Panc1 (cell line): ENCODE measurements around the gene ANAPC15. TPM values are rescaled to one million over a fixed set of nuclear protein-coding genes. Genes with fewer than 3 reads are reported as not detected.
A peak's percentile ranks its signal among the peaks of the same experiment; 100 is the strongest.

Source experiments
- ATAC-seq: fragments of 200-7000 bp; cut with Tn5 transposase; 2 replicates; pipeline ENCODE4 v1.9.1; 2020; ENCODE audit warnings: mild to moderate bottlenecking, moderate library complexity
- BruUV-seq: library from RNA; stranded (reverse); fragments of 400-500 nt; replicated peaks from 2 replicates; lab custom pipeline; 2021; lab: Mats Ljungman, UMichigan
- CTCF ChIA-PET: fragments of 300-600 bp; sonication (Branson Sonifier 250); formaldehyde crosslinking; loops from one replicate; lab custom pipeline; 2022; ENCODE audit warnings: antibody characterized with exemption; lab: Charles Lee
- POLR2A ChIA-PET: fragments of 300-600 bp; sonication (Branson Sonifier 250); formaldehyde crosslinking; loops from one replicate; lab custom pipeline; 2022; ENCODE audit warnings: antibody characterized with exemption; lab: Charles Lee
- DNase-seq: peaks from one replicate; pipeline ENCODE4 v3.0.0-alpha.2; 2010; ENCODE audit warnings: low read depth, low spot score
- H3K27ac ChIP-seq: 2 replicates; pipeline ENCODE4 v1.5.1; 2011; ENCODE audit warnings: mild to moderate bottlenecking, low read length, inconsistent platforms
- H3K27me3 ChIP-seq: fragments of 200-500 bp; sonication (Bioruptor generic); 2 replicates; pipeline ENCODE4 v1.6.0; 2014; ENCODE audit warnings: low read length, inconsistent platforms; ENCODE audit not compliant: control insufficient read depth, insufficient read depth
- H3K36me3 ChIP-seq: fragments of 200-500 bp; sonication (Bioruptor generic); 2 replicates; pipeline ENCODE4 v1.5.1; 2014; ENCODE audit warnings: inconsistent platforms, mild to moderate bottlenecking, low read length, moderate library complexity; ENCODE audit not compliant: control insufficient read depth, insufficient read depth
- H3K4me1 ChIP-seq: 2 replicates; pipeline ENCODE4 v1.5.1; 2011; ENCODE audit warnings: inconsistent platforms, mild to moderate bottlenecking, low read length, moderate library complexity; ENCODE audit not compliant: control insufficient read depth, insufficient read depth
- H3K4me3 ChIP-seq, 2 experiments: 2 replicates each; pipeline ENCODE4 v1.5.1; 2011 to 2012; ENCODE audit warnings: low read depth in 2 of 2, low read length in 2 of 2, mild to moderate bottlenecking in 2 of 2, inconsistent platforms in 1 of 2, moderate library complexity in 1 of 2
- H3K9me3 ChIP-seq: fragments of 200-500 bp; sonication (Bioruptor generic); 2 replicates; pipeline ENCODE4 v1.5.1; 2014; ENCODE audit warnings: low read depth, mild to moderate bottlenecking, inconsistent platforms, low read length, moderate library complexity; ENCODE audit not compliant: control insufficient read depth, insufficient read depth
- POLR2AphosphoS5 ChIP-seq: IDR thresholded peaks from 2 replicates; pipeline ENCODE4 v1.6.1; 2012; ENCODE audit warnings: mild to moderate bottlenecking, low read depth, low read length, moderate library complexity
- SIN3A ChIP-seq: IDR thresholded peaks from 2 replicates; pipeline ENCODE4 v1.6.1; 2012; ENCODE audit warnings: low read depth, mild to moderate bottlenecking, low read length, moderate library complexity, borderline replicate concordance; ENCODE audit not compliant: insufficient read depth
- TCF7L2 ChIP-seq: IDR thresholded peaks from 2 replicates; pipeline ENCODE4 v1.6.1; 2011; ENCODE audit warnings: mild to moderate bottlenecking, low read depth, low read length, inconsistent platforms
- in situ Hi-C: cut with HindIII; loops from 2 replicates; pipeline ENCODE4 v1.10.0; 2016; ENCODE audit warnings: low sequenced_read_pairs, low pct_unique_long_range_greater_than_20kb
- intact Hi-C: fragments of 100-400 bp; cut with micrococcal nuclease; formaldehyde crosslinking; loops from one replicate; pipeline ENCODE4 v1.10.0; 2022; ENCODE audit not compliant: unreplicated experiment
- total RNA-seq: library from RNA; stranded (reverse); gene quantifications from one replicate; pipeline ENCODE4 v1.2.1, GENCODE V29; 2021; ENCODE audit not compliant: unreplicated experiment
- TF ChIP-seq, protein P1 (sequence below): fragments of 450-650 bp; IDR thresholded peaks from 2 replicates; pipeline ENCODE4 v1.5.1; 2017; ENCODE audit warnings: mild to moderate bottlenecking
- TF ChIP-seq, protein P2 (sequence below), 2 experiments: IDR thresholded peaks; 2 replicates each; pipeline ENCODE4 v1.6.1; 2011 to 2012; ENCODE audit warnings: low read depth in 2 of 2, control low read depth in 1 of 2, low read length in 1 of 2, mild to moderate bottlenecking in 1 of 2, moderate library complexity in 1 of 2; ENCODE audit not compliant: insufficient read depth in 1 of 2

ANAPC15 gene
- total RNA-seq, 1 experiment from 2014 or later = 78.2 TPM

DNA sequence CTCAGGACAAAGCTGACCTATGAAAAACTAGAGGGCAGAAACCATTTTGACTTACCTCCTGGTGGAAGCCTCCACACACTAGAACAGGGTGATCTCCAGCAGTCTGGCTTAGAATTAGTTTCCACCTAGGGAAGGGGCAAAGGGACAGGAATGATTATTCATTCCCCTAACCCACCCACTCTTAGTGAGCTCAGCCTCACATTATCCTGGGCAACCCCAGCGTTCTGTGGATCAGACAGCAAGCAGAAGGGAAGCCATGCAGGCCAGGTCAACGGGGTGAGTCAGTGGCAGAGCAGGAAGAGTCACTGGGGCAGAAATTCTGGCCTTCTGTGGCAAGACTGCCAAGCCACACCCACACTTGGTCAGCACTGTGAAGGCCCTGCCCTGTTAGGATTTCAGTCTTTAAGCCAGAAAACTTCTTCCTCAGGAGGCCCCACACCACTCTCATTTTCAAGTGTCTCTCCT lies 42.7 kb downstream of the ANAPC15 start:
- in situ Hi-C loops = no loop called here
- intact Hi-C loops = no loop called here
- no peaks in the 10 kb centered on the region for H3K9me3 ChIP-seq
- DNase-seq (peak; percentile 79), ATAC-seq (peak; percentile 86)
- CTCF ChIA-PET = interaction anchor here (0.6 kb wide), 1 partner anchor 48 kb away, joined by 5 read pairs; no protein-coding TSS in a partner anchor
- peaks cover 20% of the 10 kb centered on the region for H3K4me1 ChIP-seq
- no peak overlapping the region for H3K4me3 ChIP-seq
- POLR2A ChIA-PET = no interaction called here
- peak overlapping the region; percentile 15; the same call in 1 of the 2 replicates for H3K27ac ChIP-seq
- peaks cover 1% of the 10 kb centered on the region; the same call in 1 of the 2 replicates for H3K36me3 ChIP-seq
- no peaks in the 10 kb centered on the region for H3K27me3 ChIP-seq
- BruUV-seq = no TSS peak
- TF ChIP-seq POLR2AphosphoS5 (no peak), SIN3A (no peak), TCF7L2 (no peak)
- TF ChIP-seq, protein P1, sequence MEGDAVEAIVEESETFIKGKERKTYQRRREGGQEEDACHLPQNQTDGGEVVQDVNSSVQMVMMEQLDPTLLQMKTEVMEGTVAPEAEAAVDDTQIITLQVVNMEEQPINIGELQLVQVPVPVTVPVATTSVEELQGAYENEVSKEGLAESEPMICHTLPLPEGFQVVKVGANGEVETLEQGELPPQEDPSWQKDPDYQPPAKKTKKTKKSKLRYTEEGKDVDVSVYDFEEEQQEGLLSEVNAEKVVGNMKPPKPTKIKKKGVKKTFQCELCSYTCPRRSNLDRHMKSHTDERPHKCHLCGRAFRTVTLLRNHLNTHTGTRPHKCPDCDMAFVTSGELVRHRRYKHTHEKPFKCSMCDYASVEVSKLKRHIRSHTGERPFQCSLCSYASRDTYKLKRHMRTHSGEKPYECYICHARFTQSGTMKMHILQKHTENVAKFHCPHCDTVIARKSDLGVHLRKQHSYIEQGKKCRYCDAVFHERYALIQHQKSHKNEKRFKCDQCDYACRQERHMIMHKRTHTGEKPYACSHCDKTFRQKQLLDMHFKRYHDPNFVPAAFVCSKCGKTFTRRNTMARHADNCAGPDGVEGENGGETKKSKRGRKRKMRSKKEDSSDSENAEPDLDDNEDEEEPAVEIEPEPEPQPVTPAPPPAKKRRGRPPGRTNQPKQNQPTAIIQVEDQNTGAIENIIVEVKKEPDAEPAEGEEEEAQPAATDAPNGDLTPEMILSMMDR = no peak
- TF ChIP-seq, protein P2, sequence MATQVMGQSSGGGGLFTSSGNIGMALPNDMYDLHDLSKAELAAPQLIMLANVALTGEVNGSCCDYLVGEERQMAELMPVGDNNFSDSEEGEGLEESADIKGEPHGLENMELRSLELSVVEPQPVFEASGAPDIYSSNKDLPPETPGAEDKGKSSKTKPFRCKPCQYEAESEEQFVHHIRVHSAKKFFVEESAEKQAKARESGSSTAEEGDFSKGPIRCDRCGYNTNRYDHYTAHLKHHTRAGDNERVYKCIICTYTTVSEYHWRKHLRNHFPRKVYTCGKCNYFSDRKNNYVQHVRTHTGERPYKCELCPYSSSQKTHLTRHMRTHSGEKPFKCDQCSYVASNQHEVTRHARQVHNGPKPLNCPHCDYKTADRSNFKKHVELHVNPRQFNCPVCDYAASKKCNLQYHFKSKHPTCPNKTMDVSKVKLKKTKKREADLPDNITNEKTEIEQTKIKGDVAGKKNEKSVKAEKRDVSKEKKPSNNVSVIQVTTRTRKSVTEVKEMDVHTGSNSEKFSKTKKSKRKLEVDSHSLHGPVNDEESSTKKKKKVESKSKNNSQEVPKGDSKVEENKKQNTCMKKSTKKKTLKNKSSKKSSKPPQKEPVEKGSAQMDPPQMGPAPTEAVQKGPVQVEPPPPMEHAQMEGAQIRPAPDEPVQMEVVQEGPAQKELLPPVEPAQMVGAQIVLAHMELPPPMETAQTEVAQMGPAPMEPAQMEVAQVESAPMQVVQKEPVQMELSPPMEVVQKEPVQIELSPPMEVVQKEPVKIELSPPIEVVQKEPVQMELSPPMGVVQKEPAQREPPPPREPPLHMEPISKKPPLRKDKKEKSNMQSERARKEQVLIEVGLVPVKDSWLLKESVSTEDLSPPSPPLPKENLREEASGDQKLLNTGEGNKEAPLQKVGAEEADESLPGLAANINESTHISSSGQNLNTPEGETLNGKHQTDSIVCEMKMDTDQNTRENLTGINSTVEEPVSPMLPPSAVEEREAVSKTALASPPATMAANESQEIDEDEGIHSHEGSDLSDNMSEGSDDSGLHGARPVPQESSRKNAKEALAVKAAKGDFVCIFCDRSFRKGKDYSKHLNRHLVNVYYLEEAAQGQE (IDR thresholded peaks at IDR 0.05; ENCODE audit: insufficient read depth in 1 of 2, low read depth in 2 of 2, low read length in 1 of 2) = no peak

DNA sequence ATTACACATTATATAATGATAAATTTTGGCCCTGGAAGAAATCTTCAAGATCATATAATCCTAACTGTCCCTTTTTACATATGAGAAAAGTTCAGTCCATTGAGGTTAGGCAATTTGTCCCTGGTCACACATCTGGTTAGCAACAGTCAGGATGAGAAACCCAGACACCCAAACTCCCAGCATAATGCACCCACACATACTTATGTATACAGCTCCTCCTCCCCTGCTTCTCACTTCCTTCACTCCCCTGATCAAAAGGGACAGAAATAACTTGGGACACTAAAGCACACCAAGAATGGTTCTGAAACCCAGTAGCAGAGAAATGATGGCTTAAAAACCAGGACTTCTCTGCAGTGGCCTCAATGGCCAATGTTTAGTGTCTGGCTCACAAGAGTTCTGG lies 43.3 kb downstream of the ANAPC15 start:
- DNase-seq (no peak), ATAC-seq (no peak)
- no peak overlapping the region; the same call in 1 of the 2 replicates for H3K27ac ChIP-seq
- BruUV-seq = no TSS peak
- intact Hi-C loops = no loop called here
- no peak overlapping the region for H3K4me3 ChIP-seq
- CTCF ChIA-PET = interaction anchor here (0.6 kb wide), 1 partner anchor 47 kb away, joined by 5 read pairs; no protein-coding TSS in a partner anchor
- POLR2A ChIA-PET = interaction anchor here (0.9 kb wide), 1 partner anchor 10 kb away, joined by 4 read pairs; no protein-coding TSS in a partner anchor
- H3K36me3 ChIP-seq = peaks cover 2% of the 10 kb centered on the region; the same call in 1 of the 2 replicates
- no peaks in the 10 kb centered on the region for H3K27me3 ChIP-seq
- no peaks in the 10 kb centered on the region for H3K9me3 ChIP-seq
- in situ Hi-C loops = no loop called here
- TF ChIP-seq POLR2AphosphoS5 (no peak), TCF7L2 (no peak), SIN3A (no peak)
- TF ChIP-seq, protein P2 (IDR thresholded peaks at IDR 0.05; ENCODE audit: insufficient read depth in 1 of 2, low read depth in 2 of 2, low read length in 1 of 2) = no peak
- TF ChIP-seq, protein P1 = no peak
- peaks cover 20% of the 10 kb centered on the region for H3K4me1 ChIP-seq
